HPDE6-E6E7 (cell line): ENCODE measurements around the gene ADAD2.

Experiments
- DNase-seq: peaks from one replicate; pipeline ENCODE4 v3.0.0; 2011; ENCODE audit warnings: missing footprints; ENCODE audit errors: extremely low spot score

The ADAD2 gene

DNA sequence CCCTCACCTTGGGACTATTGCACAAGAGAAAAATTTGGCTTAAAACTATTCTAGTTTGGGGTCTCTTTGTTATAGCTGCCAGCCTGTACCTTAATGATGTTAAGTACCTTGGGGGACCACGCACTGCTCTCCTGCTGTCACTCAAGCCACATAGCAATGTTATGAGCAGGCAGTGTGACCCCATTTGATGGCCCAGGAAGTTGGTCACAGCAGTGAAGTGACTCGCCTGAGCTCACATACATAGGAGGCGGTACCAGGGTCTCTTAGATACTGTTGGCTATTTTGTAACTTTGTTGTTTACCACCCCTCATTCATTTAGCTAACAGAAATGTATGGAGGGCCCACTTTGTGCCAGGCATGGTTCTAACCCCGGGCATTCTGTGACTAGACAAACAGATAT lies 32.5 kb downstream of the ADAD2 start:
- no peak for DNase-seq

DNA sequence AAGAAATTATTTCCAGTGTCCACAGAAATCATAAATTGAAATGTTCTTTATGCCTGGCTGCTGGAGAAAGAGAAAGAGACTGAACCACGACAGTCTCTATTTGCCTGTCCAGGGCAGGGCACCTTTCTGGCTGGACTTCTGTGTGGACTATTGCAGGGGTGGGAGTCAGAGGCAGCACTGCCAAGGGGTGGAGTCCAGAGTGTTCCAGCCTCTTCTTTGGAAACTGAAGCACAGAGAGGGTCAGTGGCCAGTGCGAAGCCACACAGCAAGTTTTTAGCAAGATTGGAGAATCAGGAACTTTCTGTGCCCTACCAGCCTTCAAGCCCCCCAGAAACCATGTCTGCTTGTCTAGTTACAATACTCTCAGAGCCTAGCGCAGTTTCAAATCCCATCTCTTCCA lies 33.6 kb downstream of the ADAD2 start:
- DNase-seq, result no peak

DNA sequence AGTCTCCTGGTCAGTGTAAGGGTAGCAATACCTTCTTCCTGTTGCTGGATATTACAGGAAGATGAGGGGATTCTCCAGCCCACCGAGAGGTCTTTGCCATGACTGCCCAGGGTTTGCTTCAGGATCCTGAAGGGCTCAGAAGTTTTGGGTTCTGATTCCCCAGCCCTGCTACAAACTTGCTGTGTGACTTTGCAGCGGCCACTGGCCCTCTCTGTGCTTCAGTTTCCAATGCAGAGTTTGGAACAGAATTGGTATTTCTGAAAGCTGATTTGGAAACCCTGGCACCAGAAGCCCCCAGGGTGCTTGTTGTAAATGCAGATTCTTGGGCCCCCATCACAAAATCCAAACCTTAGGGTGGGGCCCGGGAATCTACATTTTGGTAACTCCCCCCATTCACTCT lies 34.2 kb downstream of the ADAD2 start:
- DNase-seq, result no peak

GRCh38 chr16:84225571-84225970 lies 34.6 kb downstream of the ADAD2 start:
- no peak for DNase-seq

GRCh38 chr16:84226026-84226425 lies 35.1 kb downstream of the ADAD2 start:
- DNase-seq, result peak; percentile 43

- DNase-seq, result no peak
These were observed 36.6 kb downstream of the ADAD2 start for GRCh38 chr16:84227548-84227947.

DNA sequence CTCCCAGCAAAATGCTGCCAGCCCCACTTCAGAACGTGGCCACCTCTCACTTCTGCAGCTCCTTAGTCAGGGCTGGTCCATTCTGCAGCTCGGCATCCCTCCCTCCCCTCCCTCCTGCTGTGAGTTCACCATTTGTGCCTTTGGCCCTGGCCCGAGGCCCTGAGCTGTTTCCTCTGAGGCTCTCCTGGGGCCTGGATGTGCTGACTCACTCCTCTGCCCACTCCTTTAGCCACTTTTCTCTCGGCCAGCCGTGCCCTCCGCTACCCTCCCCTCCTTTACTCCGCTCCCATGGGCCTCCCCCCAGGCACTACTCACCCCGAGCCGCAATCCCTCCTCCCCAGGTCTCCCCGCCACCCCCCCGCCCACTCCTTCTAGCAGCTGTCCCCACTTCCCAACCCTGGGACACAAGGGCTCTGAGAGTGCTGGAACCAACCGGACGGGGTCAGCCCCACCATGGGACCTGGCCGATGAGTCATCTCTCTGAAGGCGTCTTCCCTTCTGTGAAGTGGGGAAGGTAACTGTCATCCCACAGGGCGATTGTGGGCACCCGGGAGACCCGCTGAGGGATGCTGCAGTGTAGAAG lies 37.4 kb downstream of the ADAD2 start:
- DNase-seq, result peak; percentile 74

DNA sequence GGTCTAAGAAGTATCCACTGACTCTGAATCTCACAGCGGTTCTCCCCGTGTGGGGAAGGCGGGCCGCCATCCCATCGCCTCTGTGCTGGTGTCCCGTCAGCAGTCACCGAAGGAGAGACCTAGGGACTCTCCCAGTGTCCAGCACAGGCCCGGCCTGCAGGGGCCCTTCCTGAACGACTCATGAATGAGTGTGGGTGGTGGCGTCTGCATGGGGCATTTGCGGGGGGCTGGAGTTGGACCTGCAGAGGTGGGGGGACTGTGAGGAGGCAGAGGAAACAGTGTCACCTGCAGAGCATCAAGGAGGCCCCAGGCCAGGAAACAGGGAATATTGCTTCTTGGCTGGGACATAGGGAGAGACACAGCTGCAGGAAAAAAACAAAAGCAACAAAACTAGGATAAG lies 38.5 kb downstream of the ADAD2 start:
- DNase-seq, result no peak

- DNase-seq, result no peak
These were observed 41.1 kb downstream of the ADAD2 start for GRCh38 chr16:84232060-84232459.

- DNase-seq, result no peak
These were observed 42.0 kb downstream of the ADAD2 start for GRCh38 chr16:84232969-84233368.

GRCh38 chr16:84233748-84234147 lies 42.8 kb downstream of the ADAD2 start:
- no peak for DNase-seq

- DNase-seq, result no peak
These were observed 43.6 kb downstream of the ADAD2 start for GRCh38 chr16:84234321-84235241.

GRCh38 chr16:84236671-84237070 lies 45.7 kb downstream of the ADAD2 start:
- DNase-seq, result no peak

DNA sequence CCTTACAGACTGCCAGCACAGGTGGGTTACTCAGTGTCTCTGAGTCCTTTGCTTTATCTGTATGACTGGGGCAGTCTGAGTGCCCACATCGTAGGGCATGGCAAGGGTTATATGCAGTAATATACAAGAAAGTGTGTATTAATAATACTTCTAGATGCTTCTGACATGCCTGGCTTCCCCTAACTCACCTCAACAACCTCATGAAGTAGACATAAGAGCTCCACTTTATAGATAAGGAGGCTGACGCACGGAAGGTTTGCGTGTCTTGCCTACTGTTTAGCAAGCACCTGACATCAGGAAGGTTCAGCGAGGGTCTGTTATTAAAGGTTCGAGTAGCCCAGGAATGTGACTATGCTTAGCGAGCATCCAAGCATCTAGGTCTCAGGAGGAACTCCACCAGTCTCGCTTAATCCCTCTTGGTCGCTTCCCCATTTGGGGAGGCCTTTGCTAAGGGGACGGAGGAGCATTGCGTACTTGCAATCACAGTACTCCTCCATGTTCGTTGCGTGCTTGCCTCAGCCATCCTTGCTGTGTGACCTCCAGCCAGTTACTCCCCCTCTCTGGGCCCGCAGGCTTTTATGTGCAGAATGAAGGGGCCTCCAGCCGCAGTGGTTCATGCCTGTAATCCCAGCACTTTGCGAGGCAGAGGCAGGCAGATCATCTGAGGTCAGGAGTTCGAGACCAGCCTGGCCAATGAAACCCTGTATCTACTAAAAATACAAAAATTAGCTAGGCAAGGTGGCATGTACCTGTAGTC lies 47.2 kb downstream of the ADAD2 start:
- DNase-seq, result no peak

GRCh38 chr16:84239141-84239769 lies 48.3 kb downstream of the ADAD2 start:
- DNase-seq, result no peak

GRCh38 chr16:84239909-84240308 lies 49.0 kb downstream of the ADAD2 start, which contains the start of gene KCNG4:
TSS of gene KCNG4 (minus strand) at chr16:84240012. CDS start at chr16:84237485, 2,527 bp downstream.
- no peak for DNase-seq

DNA sequence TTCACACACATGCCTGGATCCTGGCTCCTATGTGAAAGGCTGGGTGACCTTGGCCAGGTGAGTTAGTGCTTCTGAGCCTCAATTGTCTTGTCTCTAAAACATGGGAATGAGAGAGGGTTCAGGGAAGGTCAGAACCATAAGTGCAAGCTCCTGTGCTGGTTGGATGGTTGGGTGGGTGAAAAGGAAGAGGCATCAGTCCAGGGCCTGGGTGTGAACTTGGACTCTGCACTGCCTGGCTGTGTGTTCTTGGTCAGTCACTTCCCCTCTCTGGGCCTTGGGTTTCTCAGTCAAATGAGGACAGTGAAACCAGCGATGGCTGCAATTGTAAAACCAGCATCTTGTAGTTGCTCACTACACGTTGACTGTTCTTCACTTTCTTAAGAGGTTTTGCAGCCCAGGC lies 49.5 kb downstream of the ADAD2 start:
- no peak for DNase-seq

DNA sequence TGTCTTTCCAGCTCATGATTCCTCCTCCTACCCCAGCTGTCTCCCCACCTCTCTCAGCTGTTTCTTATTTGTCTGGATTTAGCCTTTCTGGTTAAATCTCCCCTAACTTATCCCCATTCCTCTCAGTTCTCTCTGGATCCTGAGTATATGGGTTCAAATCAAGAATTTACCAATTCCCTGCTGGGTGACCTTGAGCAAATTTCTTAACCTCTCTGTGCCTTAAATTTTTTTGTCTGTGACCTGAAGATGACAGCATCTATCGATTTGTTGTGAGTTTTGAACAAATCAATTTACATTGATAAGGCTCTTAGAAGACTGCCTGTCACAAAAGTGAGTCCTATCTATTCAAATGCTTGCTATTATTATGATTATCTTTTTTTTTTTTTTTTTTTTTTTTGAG lies 50.8 kb downstream of the ADAD2 start:
- DNase-seq, result no peak

- no peak for DNase-seq
These were observed 51.9 kb downstream of the ADAD2 start for GRCh38 chr16:84242839-84243238.

DNA sequence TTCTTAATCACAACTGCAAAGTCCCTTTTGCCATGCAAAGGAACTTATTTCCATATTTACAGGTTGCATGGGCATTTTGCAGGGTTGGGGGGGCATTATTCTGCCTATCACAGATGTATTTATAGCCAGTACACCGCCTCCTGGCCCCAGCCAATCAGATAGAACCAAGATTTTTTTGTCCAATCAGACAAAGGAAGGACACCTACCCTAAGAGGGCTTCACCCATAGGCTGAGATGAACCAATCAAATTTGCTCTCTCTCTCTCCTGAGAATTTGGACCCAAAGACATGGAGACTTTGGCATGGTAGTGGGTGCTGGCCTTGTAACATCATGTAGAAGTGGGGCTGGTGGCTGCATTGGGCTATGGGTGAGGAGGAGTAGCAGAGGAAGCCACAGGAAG lies 52.8 kb downstream of the ADAD2 start:
- no peak for DNase-seq

DNA sequence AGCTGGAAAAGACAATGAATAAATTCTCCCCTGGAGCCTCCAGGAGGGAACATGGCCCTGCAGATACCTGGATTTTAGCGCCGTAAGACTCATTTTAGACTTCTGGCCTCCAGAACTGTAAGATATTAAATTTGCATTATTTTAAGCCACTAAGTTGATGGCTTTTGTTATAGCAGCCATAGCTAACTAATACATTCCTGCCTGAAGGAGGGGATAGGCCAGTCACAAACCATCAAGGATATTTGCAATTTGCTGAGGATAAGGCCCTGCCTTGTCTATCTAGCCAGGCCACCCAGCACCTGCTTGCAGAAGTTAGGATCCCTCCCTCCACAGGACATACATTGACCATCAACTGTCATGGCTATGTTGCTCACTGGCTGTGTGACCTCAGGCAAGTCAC lies 53.8 kb downstream of the ADAD2 start:
- no peak for DNase-seq
